Stimulated activated CD8-positive, alpha-beta memory T cell treated with anti-CD3 and anti-CD28 coated beads, Interleukin-2, amount 100 ng/mL, for 48 hours (primary cell): Measurements from ENCODE around the gene C2CD4D.
"Not testable (repeated sequence)": the region's sequence is repeated elsewhere in the genome, so short reads cannot be mapped to it uniquely, and the experiment has no call there.

Experiments
- DNase-seq, 2 donors: peaks; one replicate each; pipeline ENCODE4 v3.0.0-alpha.2; 2020; ENCODE audit warnings: low read depth in 2 of 2

Gene C2CD4D

DNA sequence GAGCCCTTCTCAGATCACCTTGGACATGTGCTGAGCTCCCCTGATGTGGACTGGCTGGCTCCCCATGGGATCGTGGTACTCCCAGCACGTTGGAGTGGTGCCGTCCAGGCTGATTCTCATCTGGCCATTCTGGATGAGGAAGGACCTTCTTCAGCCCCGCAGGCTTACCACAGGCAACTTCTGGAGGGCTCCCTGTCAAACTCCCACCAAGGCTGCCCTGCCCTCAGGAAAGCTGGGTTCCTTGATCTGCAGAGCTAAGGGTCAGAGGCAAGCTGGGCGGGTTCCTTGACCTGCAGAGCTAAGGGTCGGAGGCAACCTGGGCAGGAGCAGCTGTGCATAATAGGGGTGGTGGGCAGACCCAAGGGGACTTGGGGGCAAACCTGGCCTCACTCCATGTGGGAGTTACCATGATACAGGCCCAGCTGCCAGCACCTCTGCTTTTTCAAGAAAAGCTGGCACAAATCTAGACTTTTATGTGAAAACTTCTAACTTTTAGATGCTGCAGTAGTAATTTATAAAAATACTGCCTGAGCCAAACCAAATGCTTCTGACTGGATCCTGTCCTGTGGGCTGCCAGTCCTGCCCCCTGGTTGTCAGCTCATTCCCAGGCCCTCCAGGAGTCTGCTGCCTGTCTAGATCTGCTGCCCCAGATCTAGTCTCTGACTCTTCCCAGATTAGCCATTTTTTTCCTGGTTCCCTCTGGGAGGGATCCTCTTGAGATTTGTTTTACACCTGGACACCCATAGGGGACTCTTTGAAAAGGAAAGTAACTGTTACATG is 19.5 kb upstream of the C2CD4D start:
- DNase-seq = no peak

DNA sequence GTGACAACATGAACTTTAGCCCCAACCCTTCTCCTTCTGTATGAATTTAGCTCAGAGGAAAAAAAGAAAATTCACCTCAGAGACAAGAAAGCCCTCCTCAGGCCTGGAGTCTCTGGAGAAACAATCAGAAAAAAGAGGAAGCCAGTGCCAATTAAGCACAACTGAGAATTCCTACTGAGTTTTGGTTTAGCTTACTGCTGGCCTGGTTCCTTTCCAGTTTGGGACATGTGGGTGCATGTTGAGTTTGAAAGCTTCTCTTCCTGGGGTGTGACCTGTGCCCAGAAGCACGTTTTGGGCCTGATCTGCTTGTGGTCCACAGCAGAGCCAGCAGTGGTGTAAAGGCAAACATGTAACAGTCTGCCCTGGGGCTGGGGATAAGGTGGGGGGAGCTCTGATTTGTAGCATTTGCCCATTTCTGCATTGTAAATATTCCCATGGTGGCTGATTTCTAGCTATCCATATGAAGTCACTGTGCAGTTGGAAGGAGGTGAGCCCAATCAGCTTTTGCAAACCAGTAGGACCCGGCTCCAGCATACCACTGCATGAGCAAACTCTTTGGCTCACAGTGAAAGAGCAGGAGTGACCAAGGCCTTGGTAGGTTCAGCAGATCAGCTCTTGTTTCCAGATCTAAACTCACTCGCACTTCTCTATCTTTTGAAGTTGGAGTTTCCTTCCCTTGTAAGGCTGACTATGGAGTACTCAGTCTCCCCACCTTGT is 18.6 kb upstream of the C2CD4D start:
- no peak for DNase-seq

DNA sequence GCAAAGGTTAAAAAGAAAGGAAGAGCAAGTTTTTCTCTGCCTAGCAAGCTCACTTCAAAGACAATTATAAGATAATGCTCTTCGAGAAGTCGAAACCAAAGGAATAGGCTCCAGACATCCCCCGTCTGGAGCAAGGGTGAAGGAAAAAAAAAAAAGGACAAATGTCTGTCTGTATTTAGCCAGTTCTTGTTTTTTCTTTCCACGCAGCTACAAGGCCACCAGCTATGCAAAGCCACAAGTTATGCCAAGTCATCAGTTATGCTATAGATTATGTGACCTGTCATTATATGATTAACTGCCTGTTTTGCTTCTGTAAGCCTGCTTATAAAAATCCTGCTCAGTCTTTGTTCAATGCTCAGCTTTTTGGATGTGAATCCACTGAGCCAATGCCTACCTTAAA is 16.3 kb upstream of the C2CD4D start:
- no peak for DNase-seq

DNA sequence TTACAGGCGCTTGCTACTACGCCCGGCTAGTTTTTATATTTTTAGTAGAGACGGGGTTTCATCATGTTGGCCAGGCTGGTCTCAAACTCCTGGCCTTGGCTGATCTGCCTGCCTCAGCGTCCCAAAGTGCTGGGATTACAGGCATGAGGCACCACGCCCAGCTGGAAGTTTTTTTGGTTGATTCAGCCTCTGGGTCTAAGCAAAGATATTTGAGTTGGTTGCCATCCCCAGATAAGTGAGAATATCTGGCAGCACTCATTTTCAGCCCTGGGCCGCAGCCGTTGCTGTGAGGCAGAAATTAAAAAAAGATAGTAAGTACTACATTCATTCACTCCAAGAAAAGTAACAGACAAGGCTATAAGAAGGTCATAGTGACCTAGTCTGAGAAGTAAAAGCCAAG is 15.9 kb upstream of the C2CD4D start:
- DNase-seq = not testable (repeated sequence)

DNA sequence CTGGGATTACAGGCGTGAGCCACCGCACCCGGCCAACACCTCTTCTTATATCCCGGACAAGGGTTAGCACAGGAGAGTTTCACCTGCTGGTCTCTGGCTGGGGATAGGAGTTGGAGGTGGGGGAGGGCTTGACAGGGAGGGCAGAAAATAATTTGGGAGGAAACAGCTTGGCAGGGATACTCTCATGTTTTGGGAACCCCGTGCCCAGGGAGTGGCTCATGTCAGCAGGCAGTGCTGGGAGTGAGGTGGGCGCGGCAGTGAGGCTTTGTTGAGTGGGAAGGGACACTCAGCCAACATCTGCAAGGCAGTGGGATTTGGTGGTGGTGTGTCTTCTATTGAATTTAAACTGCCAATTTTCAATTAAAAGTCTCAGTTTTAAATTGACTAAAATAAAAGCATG is 15.0 kb upstream of the C2CD4D start:
- DNase-seq = no peak

- DNase-seq = no peak
These were observed 13.9 kb upstream of the C2CD4D start, which contains the start of gene THEM5 for GRCh38 chr1:151853411-151853943. Gene THEM5 (minus strand): TSS chr1:151853712. CDS start chr1:151853565, 147 bp downstream.

GRCh38 chr1:151852733-151853132 is 13.1 kb upstream of the C2CD4D start:
- no peak for DNase-seq

GRCh38 chr1:151851886-151852285 is 12.3 kb upstream of the C2CD4D start:
- no peak for DNase-seq

DNA sequence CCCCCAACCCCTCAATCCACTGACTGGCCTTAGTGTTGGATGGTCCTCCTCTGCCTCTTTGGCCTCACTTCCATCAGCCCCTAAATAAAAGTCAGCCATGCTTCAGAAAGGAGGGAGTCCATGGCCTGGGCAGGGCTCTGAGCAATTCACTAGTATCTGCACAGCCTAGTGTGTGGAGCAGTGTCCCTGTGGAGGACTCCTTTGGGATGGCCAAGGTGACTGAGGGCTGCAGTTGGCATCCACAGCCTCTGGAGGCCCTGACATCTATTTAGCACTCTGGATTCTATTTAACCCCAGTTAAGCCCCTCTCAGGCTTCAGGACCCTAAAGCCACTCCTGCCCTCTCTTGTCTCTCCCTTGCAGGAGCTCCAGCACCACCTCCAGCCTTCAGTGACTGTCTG is 10.3 kb upstream of the C2CD4D start:
- DNase-seq = no peak

DNA sequence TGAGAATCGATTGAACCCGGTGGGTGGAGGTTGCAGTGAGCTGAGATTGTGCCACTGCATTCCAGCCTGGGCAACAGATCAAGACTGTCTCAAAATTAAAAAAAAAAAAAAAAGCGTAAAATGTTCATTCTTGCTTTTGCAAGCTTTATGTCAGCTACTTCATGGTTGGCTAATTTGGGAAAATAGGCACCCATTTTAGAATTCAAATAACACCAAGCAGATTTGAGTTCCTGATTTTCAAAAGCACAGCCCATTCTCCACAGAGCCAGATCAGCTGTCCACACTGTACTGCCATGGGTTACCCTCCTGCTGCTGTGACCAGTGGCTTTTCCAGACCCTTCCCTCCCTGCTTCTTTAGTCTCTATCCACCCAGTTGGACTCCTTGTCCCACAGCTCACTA is 9.5 kb upstream of the C2CD4D start:
- no peak for DNase-seq

GRCh38 chr1:151847867-151848596 is 8.4 kb upstream of the C2CD4D start:
- DNase-seq = no peak

DNA sequence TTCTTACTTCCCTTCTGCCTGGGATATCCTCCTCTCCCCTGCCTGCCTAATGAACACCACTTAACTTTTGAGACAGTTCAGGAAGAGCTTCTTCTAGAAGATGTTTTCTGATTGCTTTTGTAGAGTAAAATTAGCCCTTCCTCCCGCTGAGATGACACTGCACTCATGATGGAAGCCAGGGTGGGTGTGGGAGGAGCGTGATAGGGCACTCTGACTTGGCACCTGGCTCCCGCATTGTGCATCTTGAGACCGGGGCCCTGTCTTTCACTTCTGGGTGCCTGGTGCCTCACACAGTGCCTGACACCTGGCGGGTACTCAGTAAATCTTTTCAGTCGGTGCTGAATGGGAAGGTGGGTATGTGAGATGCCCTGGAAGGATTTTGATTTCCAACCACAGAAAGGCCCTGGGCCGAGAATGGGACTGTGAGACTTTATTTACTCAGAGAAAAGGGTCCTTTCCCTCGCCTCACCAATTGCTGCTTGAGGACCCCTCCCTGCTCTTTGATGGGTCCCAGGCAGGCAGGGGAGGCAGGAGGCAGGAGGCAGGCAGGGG is 7.1 kb upstream of the C2CD4D start:
- DNase-seq = no peak

DNA sequence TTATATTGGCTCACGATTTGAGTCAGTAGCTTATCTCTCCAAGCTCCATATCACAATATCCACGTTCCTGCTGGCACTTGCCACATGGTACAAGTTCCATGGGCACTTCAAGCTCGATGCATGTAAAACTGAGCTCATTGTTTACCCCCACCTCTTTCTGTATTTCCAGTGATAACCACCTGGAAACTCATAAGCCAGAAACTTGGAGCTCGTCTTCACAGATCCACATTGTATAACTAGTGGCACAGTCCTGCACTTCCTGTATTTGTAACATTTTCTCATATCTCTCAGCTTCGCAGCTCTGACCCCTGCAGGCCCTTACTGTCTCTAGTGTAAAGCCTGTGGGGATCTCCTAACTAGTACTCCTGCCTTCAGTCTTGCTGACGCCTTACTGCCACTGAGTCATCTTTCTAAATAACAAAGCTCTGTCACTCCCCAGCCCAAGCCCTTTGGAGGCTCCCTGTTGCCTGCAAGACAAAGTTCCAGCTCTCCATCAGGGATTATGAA is 6.5 kb upstream of the C2CD4D start:
- DNase-seq = no peak

GRCh38 chr1:151843398-151843797 is 3.8 kb upstream of the C2CD4D start:
- DNase-seq = no peak

- no peak for DNase-seq
These were observed 1.5 kb upstream of the C2CD4D start for GRCh38 chr1:151841141-151841540.

DNA sequence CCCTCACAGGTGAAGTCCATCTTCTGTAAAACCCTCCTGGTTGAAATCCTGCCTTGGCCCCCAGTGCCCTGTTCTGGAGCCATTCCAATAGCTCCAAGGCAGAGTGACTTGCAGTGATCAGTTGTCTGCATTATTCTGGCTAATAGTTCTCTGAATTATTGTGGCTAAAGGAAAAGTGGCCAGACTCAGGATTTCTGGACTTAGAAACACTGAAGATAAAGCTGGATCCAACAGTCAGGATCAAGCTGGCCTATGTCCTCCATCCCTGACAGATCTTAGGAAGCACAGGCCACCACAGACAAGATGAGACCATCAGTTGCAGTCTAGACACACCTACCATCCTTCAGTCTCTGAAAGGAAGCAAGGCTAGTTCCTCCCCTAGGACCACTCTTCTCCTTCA is 801 bp upstream of the C2CD4D start:
- no peak for DNase-seq

- DNase-seq = no peak
These were observed 573 bp downstream of the C2CD4D start for GRCh38 chr1:151839082-151839412.

DNA sequence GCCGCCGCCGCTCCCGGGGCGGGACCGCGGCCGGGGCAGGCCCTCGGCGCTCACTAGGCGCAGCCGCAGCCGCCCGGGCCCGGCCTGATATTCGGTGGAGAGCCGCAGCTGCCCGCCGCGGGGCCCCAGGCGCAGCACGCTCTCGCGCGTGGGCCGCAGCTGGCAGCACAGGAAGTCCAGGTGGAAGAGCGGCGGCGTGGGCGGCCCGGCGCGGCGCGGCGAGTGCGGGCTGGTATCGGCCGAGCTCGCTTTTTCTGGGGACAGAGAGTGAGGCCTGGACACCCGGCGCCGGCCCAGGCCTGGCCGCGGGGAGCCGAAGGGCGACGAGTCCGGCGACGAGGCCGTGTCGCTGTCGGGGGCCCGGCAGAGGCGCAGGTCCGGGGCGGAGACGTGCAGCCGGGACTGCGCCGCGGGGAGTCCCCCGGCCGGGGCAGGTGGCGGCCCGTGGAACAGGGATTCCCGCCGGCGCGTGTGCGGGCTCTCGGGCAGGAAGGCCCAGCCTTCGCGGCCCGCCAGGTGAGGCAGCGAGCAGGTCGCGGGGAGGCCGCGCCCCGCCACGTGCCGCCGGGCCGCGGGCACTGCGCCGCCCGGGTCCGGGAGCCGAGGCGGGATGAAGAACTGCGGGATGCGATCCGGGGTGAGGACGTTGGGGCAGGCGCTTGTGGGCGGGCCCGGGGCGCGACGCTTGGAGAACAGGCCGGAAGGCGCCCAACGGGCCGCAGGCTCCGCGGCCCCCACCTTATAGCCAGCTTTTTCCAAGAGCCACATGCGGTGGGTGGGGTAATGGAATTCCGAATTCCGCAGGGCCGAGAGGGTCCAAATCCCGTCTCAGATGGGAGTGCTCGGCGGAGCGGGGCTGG is 1.2 kb downstream of the C2CD4D start:
- DNase-seq = no peak

- DNase-seq = no peak
These were observed 1.8 kb downstream of the C2CD4D start for GRCh38 chr1:151837884-151838221.

DNA sequence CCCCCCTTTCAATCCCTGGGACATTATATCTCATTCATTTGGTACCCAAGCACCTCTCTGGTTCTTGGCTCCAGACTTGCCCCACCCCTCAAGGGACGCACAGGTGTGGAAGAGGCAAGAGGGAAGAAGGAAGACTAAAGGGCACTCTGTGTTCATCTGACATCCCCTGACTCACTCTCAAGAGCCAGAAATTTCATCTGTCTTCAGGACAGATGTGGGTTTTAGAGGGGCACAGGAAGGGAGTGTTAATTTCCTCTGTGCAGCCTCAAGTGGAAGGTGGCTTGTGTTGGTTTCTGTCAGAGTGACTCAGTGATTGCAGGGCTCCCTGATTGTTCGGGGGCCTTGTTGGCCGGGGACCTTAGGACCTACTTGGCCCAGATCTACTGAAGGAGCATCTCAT is 2.4 kb downstream of the C2CD4D start:
- DNase-seq = no peak

- DNase-seq = no peak
These were observed 4.0 kb downstream of the C2CD4D start for GRCh38 chr1:151835596-151835995.
